ENCODE data around the gene MLANA.
"Not testable (repeated sequence)": the region's sequence is repeated elsewhere in the genome, so short reads cannot be mapped to it uniquely, and the experiment has no call there.

The MLANA gene

DNA sequence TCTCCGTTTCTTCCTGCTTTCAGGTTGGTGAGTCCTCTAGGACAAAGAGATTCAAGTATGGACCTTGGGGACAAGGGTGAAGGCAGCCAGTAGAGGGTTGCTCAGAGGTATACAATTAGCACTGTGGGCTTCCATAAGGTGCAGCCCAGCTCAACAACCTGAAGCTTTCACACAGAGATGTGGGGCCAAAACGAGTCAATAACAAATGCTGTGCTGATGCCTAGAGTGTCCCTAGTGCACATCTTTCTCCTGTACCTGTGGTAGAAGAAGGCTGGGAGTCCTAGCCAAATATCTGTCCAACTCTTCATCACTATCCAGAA is 20.7 kb upstream of the MLANA start:
- no peak for DNase-seq

- DNase-seq: peak; percentile 70
These were observed 20.0 kb upstream of the MLANA start for GRCh38 chr9:5870691-5871090.

DNA sequence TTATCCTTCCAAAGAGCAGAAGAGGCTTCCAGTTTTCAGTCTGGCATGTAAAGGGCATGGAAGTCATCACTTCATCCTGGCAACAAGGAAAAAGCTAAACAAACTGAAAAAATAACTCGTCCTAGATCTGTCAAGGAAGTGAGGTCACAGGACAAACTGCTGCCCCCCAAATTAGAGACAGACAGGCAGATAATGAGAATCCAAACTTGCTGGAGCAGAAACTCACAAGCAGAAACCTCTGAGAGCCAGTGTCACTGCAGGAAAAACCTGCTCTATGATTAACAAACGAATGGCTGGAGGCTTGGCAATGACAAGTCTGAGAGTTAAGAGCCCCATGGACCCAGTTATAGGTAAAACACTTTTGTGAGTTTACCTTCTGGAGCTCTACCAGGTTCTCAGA is 18.9 kb upstream of the MLANA start:
- no peak for DNase-seq

GRCh38 chr9:5872511-5872910 is 18.2 kb upstream of the MLANA start:
- no peak for DNase-seq

DNA sequence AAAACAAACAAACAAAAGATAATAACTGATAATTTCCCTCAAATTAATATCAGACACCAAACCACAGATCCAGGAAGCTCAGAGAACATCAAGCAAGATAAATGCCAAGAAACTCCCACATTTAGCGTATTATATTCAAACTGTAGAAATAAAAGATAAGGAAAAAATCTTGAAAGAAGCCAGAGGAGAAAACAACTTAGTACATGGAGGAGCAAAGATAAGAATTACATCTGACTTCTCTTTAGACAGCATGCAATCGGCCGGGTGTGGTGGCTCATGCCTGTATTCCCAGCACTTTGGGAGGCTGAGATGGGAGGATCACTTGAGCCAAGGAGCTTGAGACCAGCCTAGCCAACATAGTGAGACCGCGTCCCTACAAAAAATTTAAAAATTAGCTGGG is 17.2 kb upstream of the MLANA start:
- peak; percentile 59 for DNase-seq

GRCh38 chr9:5874048-5874447 is 16.6 kb upstream of the MLANA start:
- DNase-seq: no peak

GRCh38 chr9:5876026-5876425 is 14.7 kb upstream of the MLANA start:
- DNase-seq: no peak

GRCh38 chr9:5876711-5877110 is 14.0 kb upstream of the MLANA start:
- DNase-seq: no peak

GRCh38 chr9:5879419-5880181 is 11.1 kb upstream of the MLANA start:
- DNase-seq: peak; percentile 78

DNA sequence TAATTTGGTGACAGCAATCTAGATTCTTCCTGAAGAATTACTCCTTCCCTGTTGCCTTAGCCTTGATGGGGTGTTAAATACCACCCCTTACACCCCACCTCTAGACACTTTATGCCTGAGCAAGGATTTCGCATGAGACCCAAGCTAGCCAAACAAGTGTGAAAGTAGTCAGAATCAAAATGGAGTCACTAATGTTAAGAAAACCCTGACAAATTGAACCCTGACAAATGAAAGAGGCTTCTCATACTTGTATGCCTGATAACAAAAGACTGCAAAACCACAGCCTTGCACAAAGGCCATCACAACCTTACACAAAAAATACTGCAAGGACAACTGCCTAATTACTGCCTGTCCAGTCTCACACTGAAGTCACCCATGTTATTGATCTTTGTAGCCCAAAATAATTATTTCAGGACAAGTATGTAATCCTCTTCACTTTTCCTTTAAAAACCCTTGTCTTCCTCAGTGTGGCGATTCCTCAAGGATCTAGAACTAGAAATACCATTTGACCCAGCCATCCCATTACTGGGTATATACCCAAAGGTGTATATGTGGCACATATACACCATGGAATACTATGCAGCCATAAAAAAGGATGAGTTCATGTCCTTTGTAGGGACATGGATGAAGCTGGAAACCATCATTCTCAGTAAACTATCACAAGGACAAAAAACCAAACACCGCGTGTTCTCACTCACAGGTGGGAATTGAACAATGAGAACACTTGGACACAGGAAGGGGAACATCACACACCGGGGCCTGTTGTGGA is 8.3 kb upstream of the MLANA start:
- DNase-seq: not testable (repeated sequence)

DNA sequence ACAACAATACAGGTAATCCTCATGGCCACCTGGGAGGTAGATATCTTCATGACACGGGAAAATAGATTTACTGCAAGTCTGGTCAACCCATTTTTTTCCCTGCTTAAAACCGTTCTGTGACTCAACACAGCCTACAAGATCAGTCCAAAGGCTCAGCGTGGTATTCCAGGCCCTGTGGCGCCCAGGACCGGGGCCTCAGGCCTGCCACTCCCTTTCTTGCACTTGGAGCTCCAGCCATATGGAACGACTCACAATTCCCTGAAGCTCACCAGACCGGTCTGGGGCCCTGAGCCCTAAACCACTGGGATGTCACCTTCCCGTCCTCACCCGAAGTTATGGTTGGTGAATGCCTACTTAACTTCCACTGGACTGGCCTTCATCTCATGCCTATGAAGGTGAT is 6.5 kb upstream of the MLANA start:
- DNase-seq: no peak

- peak; percentile 87 for DNase-seq
These were observed 4.4 kb upstream of the MLANA start for GRCh38 chr9:5886114-5886939.

GRCh38 chr9:5892456-5893133 is 1.9 kb downstream of the MLANA start:
- DNase-seq: peak; percentile 44

DNA sequence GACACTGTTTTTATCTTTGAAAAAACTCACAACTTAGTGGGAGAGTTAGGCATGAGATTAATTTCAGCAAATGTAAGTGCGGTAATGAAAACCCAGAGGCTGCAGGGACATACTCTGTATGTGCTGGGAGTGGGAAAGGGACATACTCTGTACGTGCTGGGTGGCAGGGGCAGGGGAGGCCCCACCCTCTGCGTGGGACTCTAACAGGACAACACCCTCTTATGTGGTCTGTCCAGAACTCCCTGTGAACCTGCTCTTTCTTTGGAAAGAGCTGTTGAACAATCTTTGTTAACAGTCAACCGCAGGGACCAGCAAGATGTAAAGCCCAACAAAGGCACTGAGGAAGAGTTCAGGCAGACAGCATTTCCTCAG is 2.4 kb downstream of the MLANA start:
- no peak for DNase-seq

GRCh38 chr9:5893591-5894236 is 3.0 kb downstream of the MLANA start:
- no peak for DNase-seq

DNA sequence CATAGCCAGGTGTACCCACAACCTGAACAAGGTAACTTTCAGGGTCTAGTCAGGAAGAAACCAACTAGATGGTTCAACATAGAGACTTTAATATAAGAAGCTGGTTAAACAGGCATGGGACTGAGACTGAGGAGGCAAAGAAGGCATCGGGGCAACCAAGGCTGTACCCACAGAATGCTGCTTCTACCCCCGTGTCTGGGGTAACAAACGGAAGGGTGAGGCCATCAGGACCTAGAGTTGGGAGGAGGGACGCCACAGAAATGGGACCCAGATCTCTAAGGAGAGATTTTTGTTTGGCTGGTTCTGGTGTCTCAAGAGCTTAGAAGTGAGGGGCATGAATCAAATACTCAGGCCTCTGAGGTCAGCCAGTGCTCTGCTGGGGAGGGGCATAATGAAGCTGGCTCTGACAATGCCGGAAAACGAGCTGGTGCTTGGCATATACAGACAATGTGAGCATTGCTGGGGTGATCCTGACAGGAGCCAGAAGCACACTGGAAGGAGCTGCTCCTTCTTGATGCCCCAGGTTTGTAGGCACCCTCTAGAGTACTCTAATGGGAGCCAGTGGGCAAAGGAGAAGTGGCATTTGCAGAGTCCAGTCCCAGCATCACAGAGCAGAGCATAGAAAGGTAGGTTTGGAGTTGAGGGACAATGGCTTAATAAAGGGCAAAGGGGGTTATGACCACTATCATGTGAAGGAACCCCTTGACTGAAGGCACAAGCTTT is 3.7 kb downstream of the MLANA start:
- DNase-seq: no peak

GRCh38 chr9:5895782-5896181 is 5.1 kb downstream of the MLANA start:
- no peak for DNase-seq

DNA sequence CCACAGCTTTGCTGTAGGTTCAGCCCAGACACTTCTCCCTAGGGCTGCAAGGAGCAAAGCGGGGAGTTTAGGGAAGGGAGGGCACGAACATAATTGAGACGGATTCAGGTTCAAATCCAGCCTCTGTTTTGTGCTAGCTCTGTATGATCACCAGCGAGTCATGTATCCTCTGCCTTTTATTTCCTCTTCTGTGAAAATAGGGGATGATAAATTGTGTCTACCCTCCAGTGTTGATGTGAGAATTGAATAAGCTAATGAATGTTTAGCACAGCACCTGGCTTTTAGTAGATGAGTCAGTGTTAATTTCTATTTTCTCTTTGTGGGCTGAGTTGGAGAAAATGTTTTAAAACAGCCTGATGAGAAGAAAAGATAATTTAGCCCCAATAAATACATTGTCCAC is 6.2 kb downstream of the MLANA start:
- DNase-seq: no peak

GRCh38 chr9:5897851-5898250 is 7.2 kb downstream of the MLANA start:
- DNase-seq: no peak

DNA sequence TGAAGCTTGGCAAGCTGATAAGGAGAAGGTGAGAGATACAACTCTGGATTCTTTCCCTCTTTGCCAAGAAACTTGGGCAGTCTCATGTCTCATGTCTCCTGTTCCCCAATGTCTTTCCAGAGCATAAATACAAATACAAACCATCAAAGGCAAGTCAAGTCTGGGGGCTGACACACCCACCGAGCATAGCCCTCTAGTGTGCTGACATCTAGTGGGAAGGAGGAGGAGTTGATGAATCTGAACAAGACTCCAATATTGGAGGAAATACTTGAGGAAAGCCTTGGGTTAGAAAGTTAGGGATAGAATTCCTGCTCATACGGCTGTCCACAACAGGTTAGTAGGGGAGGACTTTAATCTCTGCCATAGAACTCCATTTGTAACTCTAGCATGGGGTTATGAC is 8.6 kb downstream of the MLANA start:
- DNase-seq: peak; percentile 48

- no peak for DNase-seq
These were observed 9.9 kb downstream of the MLANA start for GRCh38 chr9:5900622-5901021.

- DNase-seq: no peak
These were observed 11.7 kb downstream of the MLANA start for GRCh38 chr9:5902377-5902776.
